Stimulated activated naive CD4-positive, alpha-beta T cell (primary cell): ENCODE measurements around the gene NTRK3.

Source experiments
- DNase-seq, 6 experiments: peaks; one replicate each; lab custom pipeline; 2025; lab: John Stamatoyannopoulos, UW

The NTRK3 gene

DNA sequence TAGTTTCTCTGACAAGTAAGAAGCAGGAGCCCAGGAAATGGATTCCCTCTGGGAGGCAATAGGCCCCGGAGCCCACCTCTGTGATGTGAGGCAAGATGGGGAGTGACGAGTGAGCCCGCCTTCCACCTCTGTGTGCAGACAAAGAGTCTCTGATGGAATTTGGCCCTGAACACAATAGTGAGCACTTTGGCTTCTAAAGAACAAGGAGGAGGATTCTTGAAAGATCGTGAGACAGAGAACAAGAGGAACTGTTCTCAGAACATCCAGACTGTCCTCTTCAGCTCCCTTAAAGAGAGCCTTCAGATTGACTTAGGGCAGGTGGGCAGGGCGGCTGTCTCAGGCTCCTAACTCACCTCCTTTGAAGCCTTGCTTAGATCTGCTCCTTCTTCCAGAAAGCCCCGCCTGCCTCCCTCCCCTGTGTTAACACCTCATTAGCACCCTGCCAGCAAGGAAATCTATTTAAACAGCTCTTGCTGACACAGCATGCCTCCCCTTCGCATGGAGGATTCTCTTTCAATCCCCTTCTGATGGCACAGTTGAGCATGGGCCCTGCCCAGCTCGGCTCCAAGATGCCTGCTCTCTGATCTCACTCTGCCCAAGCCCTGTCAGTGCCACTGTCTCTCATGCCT lies 430.3 kb downstream of the NTRK3 start:
- DNase-seq: no peak

DNA sequence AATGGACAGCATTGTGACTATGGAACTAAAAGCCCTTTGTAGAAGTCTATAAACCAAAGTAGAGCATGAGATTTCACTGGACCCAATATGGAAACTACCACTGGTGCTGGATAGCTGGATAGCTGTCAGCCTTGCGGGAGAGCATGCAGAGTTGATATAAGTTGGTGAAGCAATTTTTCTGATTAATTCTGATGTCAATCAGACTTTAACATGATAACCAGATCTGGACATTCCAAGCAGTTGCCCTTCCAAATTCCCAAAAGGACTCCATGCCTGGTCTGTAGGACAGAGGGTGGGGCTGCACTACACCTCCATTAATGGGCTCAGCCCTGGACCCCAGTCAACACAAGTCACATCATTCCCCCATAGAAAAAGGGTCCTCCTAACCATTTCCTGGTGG lies 437.8 kb downstream of the NTRK3 start:
- no peak for DNase-seq

DNA sequence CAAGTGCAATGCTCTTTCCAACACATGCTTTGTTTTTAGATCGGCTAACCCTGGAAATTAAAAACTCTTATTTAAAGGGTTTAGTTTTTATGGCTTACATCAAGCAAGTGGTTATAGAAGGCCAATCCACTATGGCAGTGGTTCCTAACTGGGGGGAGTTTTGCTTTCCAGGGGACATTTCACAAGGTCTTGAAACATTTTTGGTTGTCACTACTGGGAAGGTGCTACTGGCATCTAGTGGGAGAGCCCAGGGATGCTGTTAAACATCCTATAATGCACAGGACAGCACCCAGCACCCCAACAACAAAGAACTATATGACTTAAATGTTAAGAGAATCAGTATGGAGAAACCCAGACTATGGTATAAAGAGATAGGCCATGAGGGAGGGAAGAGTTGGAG lies 439.0 kb downstream of the NTRK3 start:
- DNase-seq: no peak

DNA sequence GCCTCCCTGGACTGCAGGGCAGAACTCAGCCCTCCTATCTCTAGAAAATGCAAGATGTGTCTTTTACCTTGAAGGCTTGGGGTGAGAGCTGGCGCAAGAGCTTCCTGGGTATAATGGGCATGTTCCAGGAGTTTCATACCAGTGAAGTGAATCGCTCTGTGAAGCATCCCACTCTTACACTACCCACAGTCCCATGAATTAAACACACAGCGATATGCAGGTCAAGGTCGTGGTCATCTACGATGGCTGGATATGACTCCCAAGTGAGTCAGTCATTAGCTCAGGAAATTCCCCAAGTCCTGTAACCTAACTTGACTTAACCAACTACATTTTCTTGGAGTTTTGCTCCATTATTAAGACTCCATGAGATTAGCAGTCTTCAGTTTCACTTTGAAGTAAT lies 439.7 kb downstream of the NTRK3 start:
- DNase-seq: no peak

DNA sequence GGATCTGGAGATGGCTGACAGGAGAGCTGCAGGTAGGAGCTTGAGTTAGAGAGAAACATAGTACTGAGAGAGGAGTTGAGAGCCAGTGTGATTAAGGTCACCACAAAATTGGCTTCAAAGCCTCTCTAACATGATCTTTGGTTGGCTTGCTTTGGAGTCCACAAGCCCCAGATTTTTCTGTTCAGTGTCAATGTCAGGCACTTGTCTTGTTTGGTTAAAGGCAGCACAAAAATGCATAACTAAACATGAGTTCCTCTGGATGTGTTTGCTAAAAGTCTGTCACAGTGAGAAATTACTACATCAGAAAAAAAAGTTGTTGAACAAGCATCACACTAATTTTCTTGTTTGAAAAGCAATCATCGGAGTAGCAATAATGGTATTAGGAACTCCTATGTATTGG lies 440.5 kb downstream of the NTRK3 start:
- no peak for DNase-seq
